Frontal cortex (tissue), 4 donors: ENCODE measurements around the gene MYBPH. TPM values are rescaled to one million over a fixed set of nuclear protein-coding genes. Genes with fewer than 3 reads are reported as not detected.

Source experiments
- DNase-seq, 2 donors: peaks; one replicate each; pipeline ENCODE4 v3.0.0; 2012; ENCODE audit warnings: low spot score in 2 of 2
- FAIRE-seq: peaks from 2 replicates; lab custom pipeline; 2012; peaks lifted over from hg19 to GRCh38; lab: Jason Lieb, UNC
- total RNA-seq: library from RNA; depleted of rRNA; stranded (reverse); fragments of >200 nt; gene quantifications from one replicate; pipeline ENCODE4 v1.2.3, GENCODE V29; 2014
- donor health status: control.
- donor health status: control.
- donor health status: control.

MYBPH gene
- total RNA-seq, 1 donor from 2014 or later = not detected

- no peak for DNase-seq
- FAIRE-seq = no peak
Measured at GRCh38 chr1:203121186-203122015, 54.2 kb downstream of the MYBPH start.

- FAIRE-seq (no peak), DNase-seq (no peak)
Measured at GRCh38 chr1:203120325-203121153, 55.1 kb downstream of the MYBPH start.

Other genes starting within 250 kb of the MYBPH start
- 43.6 TPM for gene KLHL12, start 248.6 kb downstream of the MYBPH start, total RNA-seq
- 51.4 TPM for gene ADIPOR1, start 217.5 kb downstream of the MYBPH start, total RNA-seq
- gene CYB5R1, start 208.6 kb downstream of the MYBPH start, total RNA-seq = 21.2 TPM
- 147 TPM for gene TMEM183A, start 168.5 kb downstream of the MYBPH start, total RNA-seq
- gene PPFIA4, start 149.3 kb downstream of the MYBPH start, total RNA-seq = 12.6 TPM
- under 0.01 TPM for gene MYOG, start 89.8 kb downstream of the MYBPH start, total RNA-seq
- 11.0 TPM for gene ADORA1, start 48.1 kb downstream of the MYBPH start, total RNA-seq
- gene CHI3L1, start 10.9 kb upstream of the MYBPH start, total RNA-seq = not detected
- gene CHIT1, start 53.8 kb upstream of the MYBPH start, total RNA-seq = 1.6 TPM
- 5.3 TPM for gene BTG2, start 129.7 kb upstream of the MYBPH start, total RNA-seq
- 1.6 TPM for gene FMOD, start 175.3 kb upstream of the MYBPH start, total RNA-seq